NOMO-1 treated with dmso at 0.1 percent for 144 hours (cell line): ENCODE data around the gene DOCK10.

Experiments used
- DNase-seq: peaks from one replicate; lab custom pipeline; 2025; ENCODE audit not compliant: unreplicated experiment; lab: John Stamatoyannopoulos, UW

The DOCK10 gene

GRCh38 chr2:224982910-224983711 is 59.2 kb downstream of the DOCK10 start:
- no peak for DNase-seq

- DNase-seq = no peak
Measured at GRCh38 chr2:224982226-224982625, 60.0 kb downstream of the DOCK10 start.

GRCh38 chr2:224976629-224977525 is 65.4 kb downstream of the DOCK10 start:
- DNase-seq = no peak

- DNase-seq = no peak
Measured at GRCh38 chr2:224975761-224976160, 66.5 kb downstream of the DOCK10 start.

- no peak for DNase-seq
Measured at GRCh38 chr2:224973112-224974016, 68.9 kb downstream of the DOCK10 start.

- DNase-seq = no peak
Measured at GRCh38 chr2:224971214-224971613, 71.1 kb downstream of the DOCK10 start.

- DNase-seq = no peak
Measured at GRCh38 chr2:224970311-224970710, 72.0 kb downstream of the DOCK10 start.

GRCh38 chr2:224969633-224970260 is 72.5 kb downstream of the DOCK10 start:
- no peak for DNase-seq

- DNase-seq = no peak
Measured at GRCh38 chr2:224969095-224969494, 73.2 kb downstream of the DOCK10 start.

GRCh38 chr2:224968051-224968450 is 74.2 kb downstream of the DOCK10 start:
- no peak for DNase-seq

GRCh38 chr2:224966613-224967012 is 75.7 kb downstream of the DOCK10 start:
- DNase-seq = no peak

- DNase-seq = no peak
Measured at GRCh38 chr2:224959556-224959955, 82.7 kb downstream of the DOCK10 start.

- DNase-seq = no peak
Measured at GRCh38 chr2:224958873-224959272, 83.4 kb downstream of the DOCK10 start.

GRCh38 chr2:224958462-224958857 is 83.8 kb downstream of the DOCK10 start:
- DNase-seq = no peak

GRCh38 chr2:224957540-224958461 is 84.5 kb downstream of the DOCK10 start:
- no peak for DNase-seq

- no peak for DNase-seq
Measured at GRCh38 chr2:224956706-224957105, 85.6 kb downstream of the DOCK10 start.

GRCh38 chr2:224954980-224955379 is 87.3 kb downstream of the DOCK10 start:
- no peak for DNase-seq

- peak; percentile 83 for DNase-seq
Measured at GRCh38 chr2:224952936-224953657, 89.2 kb downstream of the DOCK10 start.
